Measurements from ENCODE around the gene UNK. TPM values are rescaled to one million over a fixed set of nuclear protein-coding genes. Genes with fewer than 3 reads are reported as not detected.
A peak's percentile ranks its signal among the peaks of the same experiment; 100 is the strongest.

The UNK gene
- total and polyA plus RNA-seq, 2 of the 13 experiments (the other 11 are each of a cell fraction or from before 2014, with no cell fraction given) = 31.6 to 33.0 TPM

GRCh38 chr17:75795820-75796607, 11.4 kb downstream of the UNK start (continued):
- TF ChIP-seq, protein P1, sequence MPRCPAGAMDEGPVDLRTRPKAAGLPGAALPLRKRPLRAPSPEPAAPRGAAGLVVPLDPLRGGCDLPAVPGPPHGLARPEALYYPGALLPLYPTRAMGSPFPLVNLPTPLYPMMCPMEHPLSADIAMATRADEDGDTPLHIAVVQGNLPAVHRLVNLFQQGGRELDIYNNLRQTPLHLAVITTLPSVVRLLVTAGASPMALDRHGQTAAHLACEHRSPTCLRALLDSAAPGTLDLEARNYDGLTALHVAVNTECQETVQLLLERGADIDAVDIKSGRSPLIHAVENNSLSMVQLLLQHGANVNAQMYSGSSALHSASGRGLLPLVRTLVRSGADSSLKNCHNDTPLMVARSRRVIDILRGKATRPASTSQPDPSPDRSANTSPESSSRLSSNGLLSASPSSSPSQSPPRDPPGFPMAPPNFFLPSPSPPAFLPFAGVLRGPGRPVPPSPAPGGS (CRISPR knock-in tag; IDR thresholded peaks at IDR 0.05) = no peak
- TF ChIP-seq ZMAT5 (CRISPR knock-in tag; IDR thresholded peaks at IDR 0.05; ENCODE audit: borderline replicate concordance, low read depth) (no peak), ATF7 (IDR thresholded peaks at IDR 0.05) (peak; percentile 63), ATF7 (CRISPR knock-in tag; IDR thresholded peaks at IDR 0.05) (no peak), NR2F1 (CRISPR knock-in tag; IDR thresholded peaks at IDR 0.05) (0 out of 4 replicates have a peak, but pooled peaks of 1 of the 2 experiments have one; percentile 9)

GRCh38 chr17:75799402-75799801, 14.8 kb downstream of the UNK start:
- ChIA-PET POLR2A (interaction anchor here (1.3 to 1.4 kb wide), 2 partner anchors 19 to 48 kb away, joined by 4 read pairs; a partner anchor contains a TSS), CTCF (ENCODE audit: low intra/inter-chr PET ratio, low total read pairs) (no interaction called here)
- no peak overlapping the region for H3K4me3 ChIP-seq (replicated peaks in 1 of 3; ENCODE audit: insufficient read depth in 1 of 3, low read depth in 2 of 3, low read length in 3 of 3)
- ATAC-seq (no peak), FAIRE-seq (no peak), DNase-seq (ENCODE audit: low spot score) (no peak)
- H3K4me1 ChIP-seq (ENCODE audit: insufficient read depth, low read length) = peaks cover 18% of the 10 kb centered on the region
- H3K9ac ChIP-seq (ENCODE audit: insufficient read depth, low read depth, low read length) = no peak overlapping the region
- H3K27ac ChIP-seq (ENCODE audit: extremely low read length, insufficient read depth, low read length) = no peak overlapping the region
- H2AFZ ChIP-seq (ENCODE audit: low read length) = no peak overlapping the region
- TSS peak; percentile 10 for BruUV-seq (replicated peaks)
- H3K36me3 ChIP-seq (replicated peaks in 1 of 2; ENCODE audit: control insufficient read depth in 1 of 2, insufficient read depth in 2 of 2, low read length in 2 of 2) = peaks cover 12 to 41% of the 10 kb centered on the region in 2 experiments
- no peak overlapping the region for H3K4me2 ChIP-seq (ENCODE audit: low read depth, low read length)
- 96% methylated on average over 4 of the region's 4 CpGs for WGBS (ENCODE audit: low lambda C conversion rate)
- intact Hi-C loops (cut with micrococcal nuclease; ENCODE audit: unreplicated experiment) = no loop called here
- in situ Hi-C loops (cut with HindIII; ENCODE audit: extremely low pct_ligation_motif_present, low pct_unique_long_range_greater_than_20kb) = no loop called here
- H4K20me1 ChIP-seq (ENCODE audit: insufficient read depth, low read length) = 0 out of 2 replicates have a peak, but pooled peaks cover 5% of the 10 kb centered on the region
- no peaks in the 10 kb centered on the region for H3K9me3 ChIP-seq (ENCODE audit: low read length)
- H3K79me2 ChIP-seq (ENCODE audit: insufficient read depth, low read length) = peaks cover 28% of the 10 kb centered on the region
- H3K27me3 ChIP-seq (ENCODE audit: control insufficient read depth in 1 of 2, insufficient read depth in 2 of 2, low read length in 2 of 2) = no peaks in the 10 kb centered on the region
- TF ChIP-seq ZNF577 (CRISPR knock-in tag; IDR thresholded peaks at IDR 0.05; ENCODE audit: borderline replicate concordance, low read depth) (no peak), JDP2 (CRISPR knock-in tag; IDR thresholded peaks at IDR 0.05; ENCODE audit: borderline replicate concordance) (no peak), MLLT10 (CRISPR knock-in tag; IDR thresholded peaks at IDR 0.05) (no peak), HNRNPK (IDR thresholded peaks at IDR 0.05; ENCODE audit: low read depth, low read length, poor library complexity, severe bottlenecking) (no peak), ZNF740 (CRISPR knock-in tag; IDR thresholded peaks at IDR 0.05) (no peak), ZFP41 (CRISPR knock-in tag; IDR thresholded peaks at IDR 0.05; ENCODE audit: borderline replicate concordance) (no peak), ZNF333 (CRISPR knock-in tag; IDR thresholded peaks at IDR 0.05; ENCODE audit: borderline replicate concordance) (no peak)
- TF ChIP-seq, protein P2, sequence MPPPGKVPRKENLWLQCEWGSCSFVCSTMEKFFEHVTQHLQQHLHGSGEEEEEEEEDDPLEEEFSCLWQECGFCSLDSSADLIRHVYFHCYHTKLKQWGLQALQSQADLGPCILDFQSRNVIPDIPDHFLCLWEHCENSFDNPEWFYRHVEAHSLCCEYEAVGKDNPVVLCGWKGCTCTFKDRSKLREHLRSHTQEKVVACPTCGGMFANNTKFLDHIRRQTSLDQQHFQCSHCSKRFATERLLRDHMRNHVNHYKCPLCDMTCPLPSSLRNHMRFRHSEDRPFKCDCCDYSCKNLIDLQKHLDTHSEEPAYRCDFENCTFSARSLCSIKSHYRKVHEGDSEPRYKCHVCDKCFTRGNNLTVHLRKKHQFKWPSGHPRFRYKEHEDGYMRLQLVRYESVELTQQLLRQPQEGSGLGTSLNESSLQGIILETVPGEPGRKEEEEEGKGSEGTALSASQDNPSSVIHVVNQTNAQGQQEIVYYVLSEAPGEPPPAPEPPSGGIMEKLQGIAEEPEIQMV (CRISPR knock-in tag; IDR thresholded peaks at IDR 0.05; ENCODE audit: low read depth) = no peak
- TF ChIP-seq, protein P3, sequence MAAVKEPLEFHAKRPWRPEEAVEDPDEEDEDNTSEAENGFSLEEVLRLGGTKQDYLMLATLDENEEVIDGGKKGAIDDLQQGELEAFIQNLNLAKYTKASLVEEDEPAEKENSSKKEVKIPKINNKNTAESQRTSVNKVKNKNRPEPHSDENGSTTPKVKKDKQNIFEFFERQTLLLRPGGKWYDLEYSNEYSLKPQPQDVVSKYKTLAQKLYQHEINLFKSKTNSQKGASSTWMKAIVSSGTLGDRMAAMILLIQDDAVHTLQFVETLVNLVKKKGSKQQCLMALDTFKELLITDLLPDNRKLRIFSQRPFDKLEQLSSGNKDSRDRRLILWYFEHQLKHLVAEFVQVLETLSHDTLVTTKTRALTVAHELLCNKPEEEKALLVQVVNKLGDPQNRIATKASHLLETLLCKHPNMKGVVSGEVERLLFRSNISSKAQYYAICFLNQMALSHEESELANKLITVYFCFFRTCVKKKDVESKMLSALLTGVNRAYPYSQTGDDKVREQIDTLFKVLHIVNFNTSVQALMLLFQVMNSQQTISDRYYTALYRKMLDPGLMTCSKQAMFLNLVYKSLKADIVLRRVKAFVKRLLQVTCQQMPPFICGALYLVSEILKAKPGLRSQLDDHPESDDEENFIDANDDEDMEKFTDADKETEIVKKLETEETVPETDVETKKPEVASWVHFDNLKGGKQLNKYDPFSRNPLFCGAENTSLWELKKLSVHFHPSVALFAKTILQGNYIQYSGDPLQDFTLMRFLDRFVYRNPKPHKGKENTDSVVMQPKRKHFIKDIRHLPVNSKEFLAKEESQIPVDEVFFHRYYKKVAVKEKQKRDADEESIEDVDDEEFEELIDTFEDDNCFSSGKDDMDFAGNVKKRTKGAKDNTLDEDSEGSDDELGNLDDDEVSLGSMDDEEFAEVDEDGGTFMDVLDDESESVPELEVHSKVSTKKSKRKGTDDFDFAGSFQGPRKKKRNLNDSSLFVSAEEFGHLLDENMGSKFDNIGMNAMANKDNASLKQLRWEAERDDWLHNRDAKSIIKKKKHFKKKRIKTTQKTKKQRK (IDR thresholded peaks at IDR 0.05; ENCODE audit: low read length) = no peak

Data from HepG2 (cell line).